Kidney (tissue), 14 donors: ENCODE measurements around the gene ARFGAP3. TPM values are rescaled to one million over a fixed set of nuclear protein-coding genes. Genes with fewer than 3 reads are reported as not detected.

ENCODE experiments used
- DNase-seq, 5 donors: peaks; one replicate each; pipeline ENCODE4 v3.0.0-alpha.2; 2013 to 2020
- FAIRE-seq: peaks from 2 replicates; lab custom pipeline; 2012; peaks lifted over from hg19 to GRCh38; lab: Jason Lieb, UNC
- H3K27ac ChIP-seq, 2 donors: one replicate each; pipeline ENCODE4 v1.7.0; 2013; ENCODE audit warnings: low read depth in 2 of 2, low read length in 2 of 2, inconsistent platforms in 1 of 2
- H3K27me3 ChIP-seq: one replicate; pipeline ENCODE4 v1.7.1; 2013; ENCODE audit warnings: low read length, inconsistent platforms; ENCODE audit not compliant: control insufficient read depth, insufficient read depth
- H3K36me3 ChIP-seq, 3 donors: one replicate each; pipeline versions ENCODE4 v1.7.0 to v1.7.1; 2013; ENCODE audit warnings: low read length in 3 of 3, control low read depth in 1 of 3, inconsistent platforms in 1 of 3; ENCODE audit not compliant: insufficient read depth in 3 of 3, control insufficient read depth in 2 of 3
- H3K4me1 ChIP-seq, 3 donors: one replicate each; pipeline versions ENCODE4 v1.7.0 to v1.7.1; 2013; ENCODE audit warnings: low read length in 3 of 3, inconsistent platforms in 1 of 3, low read depth in 1 of 3; ENCODE audit not compliant: control insufficient read depth in 2 of 3, insufficient read depth in 2 of 3
- H3K4me3 ChIP-seq, 3 donors: one replicate each; pipeline versions ENCODE4 v1.7.0 to v1.8.1; 2013; ENCODE audit warnings: low read length in 3 of 3, control low read depth in 1 of 3, inconsistent platforms in 1 of 3
- H3K9ac ChIP-seq, 3 donors: one replicate each; pipeline versions ENCODE4 v1.7.0 to v1.7.1; 2013; ENCODE audit warnings: low read length in 3 of 3, control low read depth in 1 of 3, inconsistent platforms in 1 of 3
- H3K9me3 ChIP-seq, 3 donors: one replicate each; pipeline versions ENCODE4 v1.7.0 to v1.7.1; 2013; ENCODE audit warnings: low read length in 3 of 3, control low read depth in 1 of 3, inconsistent platforms in 1 of 3; ENCODE audit not compliant: control insufficient read depth in 2 of 3, insufficient read depth in 1 of 3
- intact Hi-C: fragments of 100-400 bp; cut with DNase I; formaldehyde crosslinking; loops from one replicate; pipeline ENCODE4 v1.11.1; 2022
- polyA plus RNA-seq: library from polyadenylated mRNA; stranded (reverse); fragments of 350-450 nt; fragmentation: Illumina TruSeq; extraction: RNeasy Lipid Tissue Mini Kit (QIAGEN cat#74804); gene quantifications from one replicate; pipeline ENCODE4 v1.2.3, GENCODE V29; 2014; ENCODE audit warnings: low read depth, low replicate concordance; ENCODE audit not compliant: insufficient read depth
- total RNA-seq: library from RNA; stranded (reverse); fragmentation: NEBNext Ultra II Directional; extraction: Animal tissue kit (Norgen Biotek cat#: 25700); gene quantifications from one replicate; pipeline ENCODE4 v1.2.1, GENCODE V29; 2021
- TF ChIP-seq, protein P1 (sequence below): IDR thresholded peaks from 3 replicates; pipeline ENCODE4 v1.5.1; 2012; ENCODE audit warnings: mild to moderate bottlenecking, moderate library complexity, borderline replicate concordance; ENCODE audit not compliant: insufficient read depth; ENCODE audit errors: extremely low read depth
- donor health status: control.
- donor health status: control.
- donor health status: control.
- donor health status: control.
- donor health status: control.
- donor health status: DM: yes; HTN: yes; CAD: no.
- donor health status: Normal renal cell carcinoma (clear cell type).

ARFGAP3 gene
- total and polyA plus RNA-seq, 2 donors from 2014 or later = 29.9 to 97.3 TPM

DNA sequence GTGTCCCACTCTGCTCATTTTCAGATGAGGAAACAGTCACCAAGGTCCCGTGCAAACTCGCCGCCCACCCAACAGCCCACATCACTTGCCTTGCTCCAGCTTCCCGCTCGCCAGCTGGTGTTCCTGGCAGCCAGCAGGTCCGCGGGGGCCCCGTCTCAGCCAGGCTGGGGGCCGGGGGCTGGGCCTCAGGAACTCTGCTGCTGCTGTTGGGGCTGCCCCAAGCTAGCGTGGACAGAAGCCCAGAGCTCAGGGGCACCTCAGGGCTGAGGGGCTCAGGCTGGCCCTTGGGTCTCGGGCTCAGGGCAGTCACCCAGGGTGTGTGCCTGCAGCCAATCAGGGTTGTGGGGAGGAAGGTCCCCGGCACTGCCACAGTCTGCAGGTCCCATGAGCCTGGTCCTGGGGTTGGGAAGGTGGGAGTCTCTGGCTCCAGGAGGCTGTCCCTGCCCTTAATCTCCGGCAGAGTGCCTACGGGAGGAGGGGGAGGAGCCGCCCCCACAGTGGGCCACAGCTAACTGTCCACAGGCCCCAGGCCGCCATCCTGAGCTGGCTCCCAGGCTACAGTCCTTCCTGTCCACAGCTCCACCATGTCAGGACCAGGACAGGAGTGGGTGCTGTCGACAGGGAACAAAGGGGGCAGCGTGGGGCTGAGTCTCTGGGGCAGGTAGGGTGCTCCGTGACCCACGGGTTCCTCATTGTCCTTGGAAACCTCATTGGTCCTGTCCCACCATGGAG lies 65.2 kb downstream of the ARFGAP3 start:
- DNase-seq (peak in 2 of 5 donors; percentile 49 to 79), FAIRE-seq (no peak)
- TF ChIP-seq, protein P1, sequence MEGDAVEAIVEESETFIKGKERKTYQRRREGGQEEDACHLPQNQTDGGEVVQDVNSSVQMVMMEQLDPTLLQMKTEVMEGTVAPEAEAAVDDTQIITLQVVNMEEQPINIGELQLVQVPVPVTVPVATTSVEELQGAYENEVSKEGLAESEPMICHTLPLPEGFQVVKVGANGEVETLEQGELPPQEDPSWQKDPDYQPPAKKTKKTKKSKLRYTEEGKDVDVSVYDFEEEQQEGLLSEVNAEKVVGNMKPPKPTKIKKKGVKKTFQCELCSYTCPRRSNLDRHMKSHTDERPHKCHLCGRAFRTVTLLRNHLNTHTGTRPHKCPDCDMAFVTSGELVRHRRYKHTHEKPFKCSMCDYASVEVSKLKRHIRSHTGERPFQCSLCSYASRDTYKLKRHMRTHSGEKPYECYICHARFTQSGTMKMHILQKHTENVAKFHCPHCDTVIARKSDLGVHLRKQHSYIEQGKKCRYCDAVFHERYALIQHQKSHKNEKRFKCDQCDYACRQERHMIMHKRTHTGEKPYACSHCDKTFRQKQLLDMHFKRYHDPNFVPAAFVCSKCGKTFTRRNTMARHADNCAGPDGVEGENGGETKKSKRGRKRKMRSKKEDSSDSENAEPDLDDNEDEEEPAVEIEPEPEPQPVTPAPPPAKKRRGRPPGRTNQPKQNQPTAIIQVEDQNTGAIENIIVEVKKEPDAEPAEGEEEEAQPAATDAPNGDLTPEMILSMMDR = no peak
- Histone ChIP-seq H3K4me3 (no peak overlapping the region), H3K4me1 (no peaks in the 10 kb centered on the region), H3K36me3 (peaks cover 0 to 4% (median 0%) of the 10 kb centered on the region in 3 donors), H3K9me3 (no peaks in the 10 kb centered on the region), H3K27me3 (no peaks in the 10 kb centered on the region), H3K27ac (no peak overlapping the region), H3K9ac (no peak overlapping the region)
- intact Hi-C loops = no loop called here

DNA sequence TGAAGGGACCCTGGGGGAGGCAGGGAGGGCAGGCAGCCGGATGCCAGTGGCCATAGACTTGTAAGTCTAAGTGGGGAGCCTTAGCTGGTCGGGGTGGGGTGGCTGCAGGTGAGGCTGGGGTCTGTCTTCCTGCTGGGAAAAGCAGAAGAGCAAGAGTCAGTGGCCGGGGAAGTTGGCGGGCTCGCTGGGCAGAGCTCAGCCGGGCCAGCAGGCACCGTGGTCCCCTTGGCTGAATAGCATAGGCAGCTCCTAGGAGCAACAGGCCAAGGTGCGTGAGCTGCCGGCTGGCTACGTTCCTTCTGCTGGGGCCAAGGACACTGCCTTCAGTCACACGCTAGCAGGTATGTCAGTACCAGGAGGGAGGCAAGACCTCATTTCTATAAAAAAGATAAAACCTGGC lies 68.6 kb downstream of the ARFGAP3 start:
- DNase-seq = no peak
- no peak for FAIRE-seq
- H3K4me1 ChIP-seq = no peaks in the 10 kb centered on the region
- H3K36me3 ChIP-seq = no peaks in the 10 kb centered on the region
- TF ChIP-seq, protein P1 = no peak
- H3K27me3 ChIP-seq = no peaks in the 10 kb centered on the region
- H3K4me3 ChIP-seq = no peak overlapping the region
- H3K9ac ChIP-seq = no peak overlapping the region
- intact Hi-C loops = no loop called here
- no peak overlapping the region for H3K27ac ChIP-seq
- no peaks in the 10 kb centered on the region for H3K9me3 ChIP-seq

DNA sequence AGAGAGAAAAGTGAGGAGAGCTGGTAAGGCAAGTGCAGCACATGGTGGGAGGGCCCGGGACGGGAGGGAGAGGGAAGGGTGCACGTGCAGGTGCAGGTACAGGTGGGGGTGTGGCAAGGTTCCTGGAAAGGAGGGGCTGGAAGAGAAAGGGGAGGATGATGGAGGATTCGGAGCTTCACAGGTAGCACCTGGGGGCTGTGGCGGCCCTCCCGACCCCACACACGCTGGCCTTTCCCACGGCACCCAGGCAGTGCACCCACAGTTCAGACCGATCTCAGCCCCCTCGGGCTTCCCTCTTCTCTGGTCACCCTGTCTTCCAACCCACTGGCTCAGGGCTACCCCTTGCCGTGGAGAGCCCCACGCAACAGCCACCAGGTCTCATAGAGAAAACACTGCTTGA lies 69.1 kb downstream of the ARFGAP3 start:
- no peaks in the 10 kb centered on the region for H3K4me1 ChIP-seq
- no peak overlapping the region for H3K9ac ChIP-seq
- intact Hi-C loops = no loop called here
- no peaks in the 10 kb centered on the region for H3K27me3 ChIP-seq
- DNase-seq (no peak), FAIRE-seq (no peak)
- no peaks in the 10 kb centered on the region for H3K36me3 ChIP-seq
- H3K4me3 ChIP-seq = no peak overlapping the region
- no peak overlapping the region for H3K27ac ChIP-seq
- TF ChIP-seq, protein P1 = no peak
- H3K9me3 ChIP-seq = no peaks in the 10 kb centered on the region
